GM23338 (cell line): ENCODE results near the gene ANXA6.

ENCODE experiments used
- CREB1 ChIP-seq: fragments of 250-450 bp; sonication (Bioruptor Pico); IDR thresholded peaks from 2 replicates; pipeline ENCODE4 v1.5.0; 2020; ENCODE audit warnings: low read depth, mild to moderate bottlenecking, moderate library complexity
- EZH2 ChIP-seq: fragments of 200-600 bp; sonication (generic); IDR thresholded peaks from one replicate; pipeline ENCODE4 v1.8.0; 2017; ENCODE audit warnings: antibody characterized with exemption, mild to moderate bottlenecking, low read depth; ENCODE audit not compliant: unreplicated experiment
- EZH2phosphoT487 ChIP-seq: fragments of 200-600 bp; sonication (generic); IDR thresholded peaks from one replicate; pipeline ENCODE4 v1.8.1; 2018; ENCODE audit warnings: antibody characterized with exemption; ENCODE audit not compliant: unreplicated experiment
- JUNB ChIP-seq: IDR thresholded peaks from one replicate; pipeline ENCODE4 v1.6.1; 2016; ENCODE audit warnings: antibody characterized with exemption; ENCODE audit not compliant: unreplicated experiment
- NANOG ChIP-seq: IDR thresholded peaks from 2 replicates; pipeline ENCODE4 v1.6.1; 2016; ENCODE audit warnings: antibody characterized with exemption, borderline replicate concordance
- POLR2AphosphoS5 ChIP-seq: IDR thresholded peaks from 2 replicates; pipeline ENCODE4 v1.6.1; 2016; ENCODE audit warnings: antibody characterized with exemption, low read depth
- STAT1 ChIP-seq: IDR thresholded peaks from one replicate; pipeline ENCODE4 v1.6.1; 2016; ENCODE audit warnings: antibody characterized with exemption; ENCODE audit not compliant: unreplicated experiment
- ZNF114 ChIP-seq: fragments of 250-450 bp; sonication (Bioruptor Pico); IDR thresholded peaks from 2 replicates; pipeline ENCODE4 v1.5.0; 2020; ENCODE audit warnings: mild to moderate bottlenecking, moderate library complexity
- ZNF331 ChIP-seq: fragments of 250-450 bp; sonication (Bioruptor Pico); IDR thresholded peaks from 2 replicates; pipeline ENCODE4 v1.5.0; 2020; ENCODE audit warnings: low read depth, mild to moderate bottlenecking, moderate library complexity
- TF ChIP-seq, protein P1 (sequence below), 2 experiments: fragments of 200-600 bp in 1 of 2; sonication (generic) in 1 of 2; conservative IDR thresholded peaks; 2 replicates each; pipeline versions ENCODE4 v1.5.1 to v1.6.1; 2016 to 2017; ENCODE audit warnings: antibody characterized with exemption in 2 of 2, low read depth in 2 of 2, mild to moderate bottlenecking in 2 of 2, moderate library complexity in 1 of 2
- TF ChIP-seq, protein P2 (sequence below): IDR thresholded peaks from one replicate; pipeline ENCODE4 v1.6.1; 2018; ENCODE audit warnings: antibody characterized with exemption; ENCODE audit not compliant: unreplicated experiment
- TF ChIP-seq, protein P3 (sequence below): IDR thresholded peaks from 2 replicates; pipeline ENCODE4 v1.6.1; 2016; ENCODE audit warnings: antibody characterized with exemption

DNA sequence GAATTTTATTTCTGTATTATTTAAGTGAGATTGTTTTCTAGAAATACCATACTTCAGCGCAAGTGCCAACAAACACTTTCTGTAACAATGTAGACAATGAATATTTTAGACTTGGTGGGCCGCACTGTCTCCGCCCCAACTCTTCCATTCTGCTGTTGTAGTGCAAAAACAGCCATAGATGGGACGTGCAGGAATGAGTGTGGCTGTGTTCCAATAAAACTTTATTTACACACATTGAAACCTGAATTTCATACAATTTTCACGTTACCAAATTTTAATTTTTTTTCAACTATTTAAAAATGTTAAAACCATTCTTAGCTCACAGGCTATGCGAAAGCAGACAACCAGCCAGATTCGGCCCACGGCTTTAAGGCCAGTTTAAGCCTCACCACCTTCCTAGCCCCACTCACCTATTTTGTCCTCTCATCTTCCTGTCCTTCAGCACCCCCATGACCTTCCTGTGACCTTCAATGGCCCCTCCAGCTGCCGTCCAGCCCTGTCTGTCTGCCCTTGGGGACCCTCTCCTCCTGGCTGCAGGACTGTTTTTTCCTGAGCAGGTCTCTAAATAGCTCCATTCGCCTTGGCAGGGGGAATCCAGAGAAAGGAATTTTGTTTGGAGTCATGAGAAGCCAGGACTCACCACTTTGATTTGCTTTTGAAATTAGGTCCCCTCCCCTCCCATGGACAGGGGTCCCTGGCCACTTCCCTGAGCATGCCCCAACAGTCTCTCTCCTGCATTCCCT lies 11.2 kb upstream of the ANXA6 start:
- TF ChIP-seq, protein P1, sequence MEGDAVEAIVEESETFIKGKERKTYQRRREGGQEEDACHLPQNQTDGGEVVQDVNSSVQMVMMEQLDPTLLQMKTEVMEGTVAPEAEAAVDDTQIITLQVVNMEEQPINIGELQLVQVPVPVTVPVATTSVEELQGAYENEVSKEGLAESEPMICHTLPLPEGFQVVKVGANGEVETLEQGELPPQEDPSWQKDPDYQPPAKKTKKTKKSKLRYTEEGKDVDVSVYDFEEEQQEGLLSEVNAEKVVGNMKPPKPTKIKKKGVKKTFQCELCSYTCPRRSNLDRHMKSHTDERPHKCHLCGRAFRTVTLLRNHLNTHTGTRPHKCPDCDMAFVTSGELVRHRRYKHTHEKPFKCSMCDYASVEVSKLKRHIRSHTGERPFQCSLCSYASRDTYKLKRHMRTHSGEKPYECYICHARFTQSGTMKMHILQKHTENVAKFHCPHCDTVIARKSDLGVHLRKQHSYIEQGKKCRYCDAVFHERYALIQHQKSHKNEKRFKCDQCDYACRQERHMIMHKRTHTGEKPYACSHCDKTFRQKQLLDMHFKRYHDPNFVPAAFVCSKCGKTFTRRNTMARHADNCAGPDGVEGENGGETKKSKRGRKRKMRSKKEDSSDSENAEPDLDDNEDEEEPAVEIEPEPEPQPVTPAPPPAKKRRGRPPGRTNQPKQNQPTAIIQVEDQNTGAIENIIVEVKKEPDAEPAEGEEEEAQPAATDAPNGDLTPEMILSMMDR (conservative IDR thresholded peaks at IDR 0.05; ENCODE audit: low read depth in 2 of 2) = no peak
- no peak for TF ChIP-seq EZH2phosphoT487
- TF ChIP-seq, protein P2, sequence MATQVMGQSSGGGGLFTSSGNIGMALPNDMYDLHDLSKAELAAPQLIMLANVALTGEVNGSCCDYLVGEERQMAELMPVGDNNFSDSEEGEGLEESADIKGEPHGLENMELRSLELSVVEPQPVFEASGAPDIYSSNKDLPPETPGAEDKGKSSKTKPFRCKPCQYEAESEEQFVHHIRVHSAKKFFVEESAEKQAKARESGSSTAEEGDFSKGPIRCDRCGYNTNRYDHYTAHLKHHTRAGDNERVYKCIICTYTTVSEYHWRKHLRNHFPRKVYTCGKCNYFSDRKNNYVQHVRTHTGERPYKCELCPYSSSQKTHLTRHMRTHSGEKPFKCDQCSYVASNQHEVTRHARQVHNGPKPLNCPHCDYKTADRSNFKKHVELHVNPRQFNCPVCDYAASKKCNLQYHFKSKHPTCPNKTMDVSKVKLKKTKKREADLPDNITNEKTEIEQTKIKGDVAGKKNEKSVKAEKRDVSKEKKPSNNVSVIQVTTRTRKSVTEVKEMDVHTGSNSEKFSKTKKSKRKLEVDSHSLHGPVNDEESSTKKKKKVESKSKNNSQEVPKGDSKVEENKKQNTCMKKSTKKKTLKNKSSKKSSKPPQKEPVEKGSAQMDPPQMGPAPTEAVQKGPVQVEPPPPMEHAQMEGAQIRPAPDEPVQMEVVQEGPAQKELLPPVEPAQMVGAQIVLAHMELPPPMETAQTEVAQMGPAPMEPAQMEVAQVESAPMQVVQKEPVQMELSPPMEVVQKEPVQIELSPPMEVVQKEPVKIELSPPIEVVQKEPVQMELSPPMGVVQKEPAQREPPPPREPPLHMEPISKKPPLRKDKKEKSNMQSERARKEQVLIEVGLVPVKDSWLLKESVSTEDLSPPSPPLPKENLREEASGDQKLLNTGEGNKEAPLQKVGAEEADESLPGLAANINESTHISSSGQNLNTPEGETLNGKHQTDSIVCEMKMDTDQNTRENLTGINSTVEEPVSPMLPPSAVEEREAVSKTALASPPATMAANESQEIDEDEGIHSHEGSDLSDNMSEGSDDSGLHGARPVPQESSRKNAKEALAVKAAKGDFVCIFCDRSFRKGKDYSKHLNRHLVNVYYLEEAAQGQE = no peak
- no peak for TF ChIP-seq POLR2AphosphoS5
- no peak for TF ChIP-seq EZH2
- no peak for TF ChIP-seq CREB1 (CRISPR knock-in tag)
- TF ChIP-seq, protein P3, sequence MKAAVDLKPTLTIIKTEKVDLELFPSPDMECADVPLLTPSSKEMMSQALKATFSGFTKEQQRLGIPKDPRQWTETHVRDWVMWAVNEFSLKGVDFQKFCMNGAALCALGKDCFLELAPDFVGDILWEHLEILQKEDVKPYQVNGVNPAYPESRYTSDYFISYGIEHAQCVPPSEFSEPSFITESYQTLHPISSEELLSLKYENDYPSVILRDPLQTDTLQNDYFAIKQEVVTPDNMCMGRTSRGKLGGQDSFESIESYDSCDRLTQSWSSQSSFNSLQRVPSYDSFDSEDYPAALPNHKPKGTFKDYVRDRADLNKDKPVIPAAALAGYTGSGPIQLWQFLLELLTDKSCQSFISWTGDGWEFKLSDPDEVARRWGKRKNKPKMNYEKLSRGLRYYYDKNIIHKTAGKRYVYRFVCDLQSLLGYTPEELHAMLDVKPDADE = no peak
- no peak for TF ChIP-seq NANOG
- TF ChIP-seq STAT1 = no peak
- no peak for TF ChIP-seq JUNB
- TF ChIP-seq ZNF114 = no peak
- TF ChIP-seq ZNF331 (CRISPR knock-in tag) = no peak
